ENCODE results near the gene ZNF593.

Gene ZNF593

GRCh38 chr1:26132834-26133167 lies 36.9 kb upstream of the ZNF593 start:
- DNase-seq (ENCODE audit: low spot score) = no peak
- TF ChIP-seq, protein P1, sequence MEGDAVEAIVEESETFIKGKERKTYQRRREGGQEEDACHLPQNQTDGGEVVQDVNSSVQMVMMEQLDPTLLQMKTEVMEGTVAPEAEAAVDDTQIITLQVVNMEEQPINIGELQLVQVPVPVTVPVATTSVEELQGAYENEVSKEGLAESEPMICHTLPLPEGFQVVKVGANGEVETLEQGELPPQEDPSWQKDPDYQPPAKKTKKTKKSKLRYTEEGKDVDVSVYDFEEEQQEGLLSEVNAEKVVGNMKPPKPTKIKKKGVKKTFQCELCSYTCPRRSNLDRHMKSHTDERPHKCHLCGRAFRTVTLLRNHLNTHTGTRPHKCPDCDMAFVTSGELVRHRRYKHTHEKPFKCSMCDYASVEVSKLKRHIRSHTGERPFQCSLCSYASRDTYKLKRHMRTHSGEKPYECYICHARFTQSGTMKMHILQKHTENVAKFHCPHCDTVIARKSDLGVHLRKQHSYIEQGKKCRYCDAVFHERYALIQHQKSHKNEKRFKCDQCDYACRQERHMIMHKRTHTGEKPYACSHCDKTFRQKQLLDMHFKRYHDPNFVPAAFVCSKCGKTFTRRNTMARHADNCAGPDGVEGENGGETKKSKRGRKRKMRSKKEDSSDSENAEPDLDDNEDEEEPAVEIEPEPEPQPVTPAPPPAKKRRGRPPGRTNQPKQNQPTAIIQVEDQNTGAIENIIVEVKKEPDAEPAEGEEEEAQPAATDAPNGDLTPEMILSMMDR (IDR thresholded peaks at IDR 0.05) = no peak

DNA sequence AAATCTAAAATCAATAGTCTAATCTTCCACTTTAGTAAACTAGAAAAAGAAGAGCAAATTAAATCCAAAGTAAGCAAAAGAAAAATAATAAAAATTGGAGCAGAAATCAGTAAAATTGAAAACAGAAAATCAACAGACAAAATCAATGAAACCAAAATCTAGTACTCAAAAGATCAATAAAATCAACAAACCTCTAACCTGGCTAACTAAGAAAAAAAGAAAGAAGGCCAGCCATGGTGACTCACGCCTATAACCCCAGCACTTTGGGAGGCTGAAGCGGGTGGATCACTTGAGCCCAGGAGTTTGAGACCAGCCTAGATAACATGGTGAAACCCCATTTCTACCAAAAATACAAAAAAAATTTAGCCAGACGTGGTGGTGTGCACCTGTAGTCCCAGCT lies 35.2 kb upstream of the ZNF593 start:
- DNase-seq (ENCODE audit: low spot score) = no peak
- Histone ChIP-seq H3K27ac (no peak overlapping the region), H3K4me3 (no peak overlapping the region)
- TF ChIP-seq, protein P1 (IDR thresholded peaks at IDR 0.05) = no peak

More at GRCh38 chr1:26132834-26133167, 36.9 kb upstream of the ZNF593 start:
- Histone ChIP-seq H3K27ac (no peak overlapping the region), H3K4me3 (no peak overlapping the region)

DNA sequence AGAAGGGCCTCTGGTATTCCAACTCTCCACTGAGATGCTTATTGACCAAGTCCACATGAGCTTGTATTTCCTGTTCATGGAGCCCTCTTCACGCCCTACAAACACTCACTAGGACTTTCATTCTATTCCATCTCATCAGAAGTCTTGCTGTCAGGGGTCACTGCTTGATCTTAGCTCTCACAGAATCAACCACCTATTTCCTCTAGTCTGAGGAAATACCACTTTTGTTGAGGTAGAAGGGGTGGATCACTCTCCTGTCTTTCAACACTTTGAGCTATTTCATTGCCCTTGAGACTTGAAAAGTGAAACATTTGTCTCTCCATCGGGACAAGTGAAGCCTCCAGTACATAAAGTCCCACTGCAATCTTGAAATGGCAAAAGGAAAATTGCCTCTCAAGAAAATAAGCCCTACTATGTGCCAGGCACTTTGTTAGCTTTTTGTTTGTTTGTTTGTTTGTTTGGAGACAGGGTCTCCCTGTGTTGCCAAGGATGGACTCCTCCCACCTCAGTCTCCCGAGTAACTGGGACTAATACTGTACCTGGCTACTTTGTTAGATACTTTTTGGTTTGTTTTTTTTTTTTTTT lies 30.6 kb upstream of the ZNF593 start:
- Histone ChIP-seq H3K27ac (no peak overlapping the region), H3K4me3 (no peak overlapping the region)
- no peak for DNase-seq (ENCODE audit: low spot score)
- TF ChIP-seq, protein P1 (IDR thresholded peaks at IDR 0.05) = no peak

- DNase-seq (ENCODE audit: low spot score) = no peak
- Histone ChIP-seq H3K4me3 (no peak overlapping the region), H3K27ac (no peak overlapping the region)
- TF ChIP-seq, protein P1 (IDR thresholded peaks at IDR 0.05) = no peak
Observed at GRCh38 chr1:26142159-26142558, 27.5 kb upstream of the ZNF593 start.

- no peak overlapping the region for H3K27ac ChIP-seq
- H3K4me3 ChIP-seq = no peak overlapping the region
- TF ChIP-seq, protein P1 (IDR thresholded peaks at IDR 0.05) = peak; percentile 59
- no peak for DNase-seq (ENCODE audit: low spot score)
Observed at GRCh38 chr1:26145041-26145959, 24.4 kb upstream of the ZNF593 start.

DNA sequence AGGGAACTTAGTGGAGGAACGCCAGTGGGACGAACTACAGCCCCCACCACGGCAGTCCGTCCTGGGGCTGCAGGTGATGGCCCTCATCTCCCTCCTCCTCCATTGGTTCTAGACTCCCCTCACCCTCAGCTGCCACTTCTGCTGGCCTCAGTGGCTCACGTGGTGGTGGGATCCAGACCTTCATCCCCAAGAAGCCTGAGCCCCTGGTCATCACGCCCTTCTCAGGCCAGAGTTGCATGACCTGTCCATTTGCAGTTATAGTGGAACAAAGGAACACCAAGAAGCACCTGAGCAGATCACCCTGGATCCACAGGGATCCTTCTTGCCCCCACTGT lies 23.8 kb upstream of the ZNF593 start:
- Histone ChIP-seq H3K27ac (no peak overlapping the region), H3K4me3 (no peak overlapping the region)
- no peak for DNase-seq (ENCODE audit: low spot score)
- TF ChIP-seq, protein P1 (IDR thresholded peaks at IDR 0.05) = no peak

DNA sequence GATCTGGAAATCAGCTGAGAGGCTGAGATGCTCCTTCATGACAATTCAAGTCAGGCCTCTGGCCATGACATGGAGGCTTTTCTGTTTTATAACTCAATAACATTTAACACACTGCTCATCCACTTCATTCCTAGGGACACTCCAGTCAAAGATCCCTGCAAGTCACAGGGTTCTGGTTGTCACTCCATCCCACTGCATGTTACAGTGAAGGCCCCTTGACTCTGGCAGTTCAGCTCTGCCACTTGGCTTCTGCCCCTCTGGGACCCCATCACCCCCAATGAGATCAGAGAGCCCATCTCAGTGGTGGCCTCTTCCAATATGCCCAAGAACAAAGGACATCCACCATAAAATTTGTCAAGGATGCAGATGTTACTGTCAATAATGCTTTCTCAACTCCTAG lies 20.8 kb upstream of the ZNF593 start:
- DNase-seq (ENCODE audit: low spot score) = no peak
- H3K4me3 ChIP-seq = no peak overlapping the region
- TF ChIP-seq, protein P1 (IDR thresholded peaks at IDR 0.05) = no peak
- H3K27ac ChIP-seq = no peak overlapping the region
